Measurements from ENCODE around the gene FAM76B.
"Not testable (repeated sequence)": the region's sequence is repeated elsewhere in the genome, so short reads cannot be mapped to it uniquely, and the experiment has no call there.

Gene FAM76B

DNA sequence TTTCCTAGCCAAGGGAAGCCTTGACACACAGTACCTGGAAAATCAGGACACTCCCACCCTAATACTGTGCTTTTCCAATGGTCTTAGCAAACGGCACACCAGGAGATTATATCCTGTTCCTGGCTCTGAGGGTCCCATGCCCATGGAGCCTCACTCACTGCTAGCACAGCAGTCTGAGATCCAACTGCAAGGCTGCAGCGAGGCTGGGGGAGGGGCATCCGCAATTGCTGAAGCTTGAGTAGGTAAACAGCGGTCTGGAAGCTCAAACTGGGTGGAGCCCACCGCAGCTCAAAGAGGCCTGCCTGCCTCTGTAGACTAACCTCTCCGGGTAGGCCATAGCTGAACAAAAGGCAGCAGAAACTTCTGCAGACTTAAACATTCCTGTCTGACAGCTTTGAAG lies 16.9 kb upstream of the FAM76B start:
- H3K4me1 ChIP-seq (ENCODE audit: insufficient read depth, low read length); H3K4me3 ChIP-seq (ENCODE audit: low read depth in 1 of 2, low read length in 2 of 2); H3K27me3 ChIP-seq (ENCODE audit: control insufficient read depth in 1 of 2, insufficient read depth in 2 of 2, low read length in 2 of 2); H3K9ac ChIP-seq (ENCODE audit: low read length); H3K27ac ChIP-seq (ENCODE audit: low read depth, low read length); H3K9me3 ChIP-seq (ENCODE audit: low read length): not testable (repeated sequence)
- H3K36me3 ChIP-seq (ENCODE audit: insufficient read depth, low read length), result peaks cover 13% of the 10 kb centered on the region

DNA sequence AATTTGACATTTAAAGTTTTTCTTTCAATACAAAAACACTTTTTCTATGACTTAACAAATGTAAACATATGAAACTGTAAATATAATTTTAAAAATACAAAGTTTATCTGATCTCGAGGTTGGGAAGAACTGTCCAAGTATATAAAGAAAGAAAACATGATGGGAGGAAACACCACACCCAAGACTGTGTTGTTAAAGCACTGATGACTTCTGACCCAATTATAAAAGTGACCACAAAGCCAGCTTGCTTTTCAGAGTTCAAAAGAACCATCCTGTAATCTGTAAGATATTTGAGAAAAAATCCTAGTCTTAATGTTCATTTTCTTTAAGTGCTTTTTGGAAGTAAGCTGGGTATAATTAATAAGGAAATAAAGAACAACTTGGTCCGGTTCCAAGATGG lies 16.3 kb upstream of the FAM76B start:
- H3K36me3 ChIP-seq (ENCODE audit: insufficient read depth, low read length), result peaks cover 13% of the 10 kb centered on the region
- no peaks in the 10 kb centered on the region for H3K4me1 ChIP-seq (ENCODE audit: insufficient read depth, low read length)
- H3K4me3 ChIP-seq (ENCODE audit: low read depth in 1 of 2, low read length in 2 of 2), result no peak overlapping the region
- no peaks in the 10 kb centered on the region for H3K9me3 ChIP-seq (ENCODE audit: low read length)
- no peak overlapping the region for H3K27ac ChIP-seq (ENCODE audit: low read depth, low read length)
- H3K9ac ChIP-seq (ENCODE audit: low read length), result no peak overlapping the region
- H3K27me3 ChIP-seq (ENCODE audit: control insufficient read depth in 1 of 2, insufficient read depth in 2 of 2, low read length in 2 of 2), result no peaks in the 10 kb centered on the region

DNA sequence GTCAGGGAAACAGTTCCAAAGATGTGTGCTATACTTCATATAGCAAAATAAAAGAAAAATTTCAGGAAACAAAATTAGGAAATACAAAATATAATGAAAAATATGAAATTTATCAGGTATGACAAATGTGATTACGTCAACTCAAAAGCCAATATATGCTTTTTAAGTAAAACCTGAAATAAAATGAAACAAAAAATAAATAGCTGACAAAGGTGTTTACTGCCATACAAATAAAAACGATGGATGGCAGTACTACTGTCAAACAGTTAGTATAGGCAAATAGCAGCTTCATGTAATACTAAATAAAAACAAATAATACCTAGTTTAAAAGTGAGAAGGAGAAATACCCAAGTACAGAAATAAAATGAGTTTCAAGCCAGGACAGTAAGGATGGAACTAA lies 14.4 kb upstream of the FAM76B start:
- H3K27ac ChIP-seq (ENCODE audit: low read depth, low read length), result no peak overlapping the region
- H3K4me1 ChIP-seq (ENCODE audit: insufficient read depth, low read length), result no peaks in the 10 kb centered on the region
- H3K4me3 ChIP-seq (ENCODE audit: low read depth in 1 of 2, low read length in 2 of 2), result no peak overlapping the region
- no peaks in the 10 kb centered on the region for H3K27me3 ChIP-seq (ENCODE audit: control insufficient read depth in 1 of 2, insufficient read depth in 2 of 2, low read length in 2 of 2)
- H3K9ac ChIP-seq (ENCODE audit: low read length), result no peak overlapping the region
- no peaks in the 10 kb centered on the region for H3K9me3 ChIP-seq (ENCODE audit: low read length)
- H3K36me3 ChIP-seq (ENCODE audit: insufficient read depth, low read length), result peaks cover 28% of the 10 kb centered on the region

DNA sequence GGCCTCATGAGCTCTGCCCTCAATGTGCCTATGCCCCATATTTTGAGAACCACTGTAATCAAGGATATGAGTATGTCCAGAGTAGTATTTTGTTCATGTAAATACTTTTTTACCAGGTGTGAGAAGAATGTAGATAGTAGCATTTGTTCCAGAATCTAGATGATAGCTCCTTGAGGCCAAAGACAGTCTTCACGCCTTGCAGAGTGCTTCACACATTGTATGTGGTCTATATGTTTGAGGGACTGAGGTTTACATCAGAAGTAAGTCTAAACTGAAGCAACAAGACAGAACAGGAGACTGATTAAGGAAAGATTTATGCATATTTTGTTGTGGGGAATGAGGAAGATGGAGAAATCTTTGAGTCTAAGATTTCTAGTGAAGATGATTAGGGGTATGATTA lies 13.2 kb upstream of the FAM76B start:
- H3K4me1 ChIP-seq (ENCODE audit: insufficient read depth, low read length), result no peaks in the 10 kb centered on the region
- H3K4me3 ChIP-seq (ENCODE audit: low read depth in 1 of 2, low read length in 2 of 2), result no peak overlapping the region
- H3K27me3 ChIP-seq (ENCODE audit: control insufficient read depth in 1 of 2, insufficient read depth in 2 of 2, low read length in 2 of 2), result no peaks in the 10 kb centered on the region
- no peak overlapping the region for H3K9ac ChIP-seq (ENCODE audit: low read length)
- H3K36me3 ChIP-seq (ENCODE audit: insufficient read depth, low read length), result peaks cover 28% of the 10 kb centered on the region
- no peaks in the 10 kb centered on the region for H3K9me3 ChIP-seq (ENCODE audit: low read length)
- H3K27ac ChIP-seq (ENCODE audit: low read depth, low read length), result no peak overlapping the region

DNA sequence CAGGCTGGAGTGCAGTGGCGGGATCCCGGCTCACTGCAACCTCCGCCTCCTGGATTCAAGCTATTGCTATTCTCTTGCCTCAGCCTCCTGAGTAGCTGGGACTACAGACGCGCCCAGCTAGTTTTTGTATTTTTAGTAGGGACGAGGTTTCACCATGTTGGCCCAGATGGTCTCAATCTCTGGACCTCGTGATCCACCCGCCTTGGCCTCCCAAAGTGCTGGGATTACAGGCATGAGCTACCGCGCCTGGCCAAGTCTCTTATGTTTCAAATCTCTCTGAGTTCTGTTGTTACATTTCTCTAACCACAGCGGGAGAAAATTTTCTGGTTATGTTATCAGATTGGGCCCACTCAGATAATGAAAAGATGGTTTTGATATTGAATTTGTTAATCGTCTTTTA lies 10.9 kb upstream of the FAM76B start:
- no peaks in the 10 kb centered on the region for H3K9me3 ChIP-seq (ENCODE audit: low read length)
- peaks cover 23% of the 10 kb centered on the region for H3K36me3 ChIP-seq (ENCODE audit: insufficient read depth, low read length)
- no peak overlapping the region for H3K9ac ChIP-seq (ENCODE audit: low read length)
- no peaks in the 10 kb centered on the region for H3K4me1 ChIP-seq (ENCODE audit: insufficient read depth, low read length)
- no peak overlapping the region for H3K27ac ChIP-seq (ENCODE audit: low read depth, low read length)
- no peaks in the 10 kb centered on the region for H3K27me3 ChIP-seq (ENCODE audit: control insufficient read depth in 1 of 2, insufficient read depth in 2 of 2, low read length in 2 of 2)
- no peak overlapping the region for H3K4me3 ChIP-seq (ENCODE audit: low read depth in 1 of 2, low read length in 2 of 2)

DNA sequence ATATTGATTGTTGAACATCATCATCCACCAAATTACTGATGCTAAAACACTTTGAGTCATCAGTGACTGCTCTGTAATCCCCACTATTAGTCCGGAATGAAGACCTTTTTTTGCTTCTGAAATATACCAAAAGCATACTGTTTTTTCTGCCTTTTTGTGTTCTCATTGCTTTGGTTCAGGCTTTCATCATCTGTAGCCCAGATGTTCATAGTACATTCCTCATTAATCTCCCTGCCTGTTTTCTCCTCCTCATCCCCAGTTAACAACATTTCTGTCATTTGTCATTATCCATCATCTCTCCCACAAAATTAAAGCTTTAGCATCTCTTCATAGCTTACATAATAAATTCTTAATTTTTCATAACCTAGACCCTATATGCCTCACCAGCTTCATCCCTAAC lies 10.0 kb upstream of the FAM76B start:
- Histone ChIP-seq H3K27ac (ENCODE audit: low read depth, low read length) (no peak overlapping the region), H3K4me1 (ENCODE audit: insufficient read depth, low read length) (no peaks in the 10 kb centered on the region), H3K27me3 (ENCODE audit: control insufficient read depth in 1 of 2, insufficient read depth in 2 of 2, low read length in 2 of 2) (no peaks in the 10 kb centered on the region), H3K36me3 (ENCODE audit: insufficient read depth, low read length) (peaks cover 23% of the 10 kb centered on the region), H3K9me3 (ENCODE audit: low read length) (no peaks in the 10 kb centered on the region), H3K4me3 (ENCODE audit: low read depth in 1 of 2, low read length in 2 of 2) (no peak overlapping the region), H3K9ac (ENCODE audit: low read length) (no peak overlapping the region)

DNA sequence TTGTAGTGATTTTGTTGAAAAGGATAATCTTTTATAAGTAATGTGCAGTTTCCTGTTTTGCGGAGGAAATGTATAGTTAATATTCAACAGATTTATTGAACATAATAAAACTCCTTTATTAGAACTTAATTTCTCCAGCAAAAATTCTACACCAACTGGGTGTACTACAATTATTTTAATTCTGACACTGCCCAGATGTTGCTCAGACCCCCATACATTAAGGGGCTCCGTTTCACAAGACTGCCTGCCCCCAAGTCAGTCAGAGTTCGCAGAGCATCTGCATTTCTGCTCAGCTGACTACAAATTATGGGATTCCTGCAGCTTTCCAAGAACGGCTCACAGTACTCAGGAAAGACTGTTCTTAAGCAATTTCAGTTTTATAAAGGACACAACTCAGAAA lies 6.9 kb upstream of the FAM76B start:
- Histone ChIP-seq H3K27ac (ENCODE audit: low read depth, low read length) (no peak overlapping the region), H3K4me1 (ENCODE audit: insufficient read depth, low read length) (peaks cover 6% of the 10 kb centered on the region), H3K27me3 (ENCODE audit: control insufficient read depth in 1 of 2, insufficient read depth in 2 of 2, low read length in 2 of 2) (no peaks in the 10 kb centered on the region), H3K9me3 (ENCODE audit: low read length) (no peaks in the 10 kb centered on the region), H3K9ac (ENCODE audit: low read length) (no peak overlapping the region), H3K4me3 (ENCODE audit: low read depth in 1 of 2, low read length in 2 of 2) (no peak overlapping the region), H3K36me3 (ENCODE audit: insufficient read depth, low read length) (peaks cover 15% of the 10 kb centered on the region)

DNA sequence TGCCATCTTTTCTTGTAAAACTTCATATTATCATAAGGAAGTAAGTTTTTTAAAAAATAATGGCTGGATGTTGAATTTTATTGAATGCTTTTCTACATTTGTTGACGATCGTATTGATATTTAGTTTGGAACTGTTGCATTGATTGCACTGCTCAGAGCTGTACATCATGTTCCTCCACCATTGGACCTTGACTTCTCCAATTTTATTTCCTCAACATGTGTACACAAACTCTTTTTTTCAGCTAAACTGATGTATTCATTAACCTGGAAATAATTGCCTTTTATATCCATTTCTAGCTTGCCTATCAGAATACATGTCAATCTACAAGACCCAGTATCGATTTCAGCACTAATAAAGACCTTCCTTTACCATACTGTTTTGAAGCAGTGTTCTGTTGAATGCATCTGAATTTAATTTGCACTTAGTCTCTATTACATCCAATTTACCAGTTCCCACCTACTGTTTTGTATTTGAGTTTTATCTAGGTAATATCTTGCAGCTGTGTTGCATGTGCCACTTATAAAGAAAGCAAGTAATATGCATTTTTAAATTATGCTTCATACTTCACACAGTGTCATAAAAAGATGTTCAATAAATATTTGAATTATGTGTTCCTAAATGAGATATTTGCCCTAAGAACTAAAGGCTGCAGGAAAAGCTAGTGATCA lies 6.2 kb upstream of the FAM76B start:
- Histone ChIP-seq H3K4me1 (ENCODE audit: insufficient read depth, low read length) (peaks cover 11% of the 10 kb centered on the region), H3K27ac (ENCODE audit: low read depth, low read length) (no peak overlapping the region), H3K36me3 (ENCODE audit: insufficient read depth, low read length) (peaks cover 15% of the 10 kb centered on the region), H3K4me3 (ENCODE audit: low read depth in 1 of 2, low read length in 2 of 2) (no peak overlapping the region), H3K9ac (ENCODE audit: low read length) (no peak overlapping the region), H3K9me3 (ENCODE audit: low read length) (no peaks in the 10 kb centered on the region), H3K27me3 (ENCODE audit: control insufficient read depth in 1 of 2, insufficient read depth in 2 of 2, low read length in 2 of 2) (no peaks in the 10 kb centered on the region)

DNA sequence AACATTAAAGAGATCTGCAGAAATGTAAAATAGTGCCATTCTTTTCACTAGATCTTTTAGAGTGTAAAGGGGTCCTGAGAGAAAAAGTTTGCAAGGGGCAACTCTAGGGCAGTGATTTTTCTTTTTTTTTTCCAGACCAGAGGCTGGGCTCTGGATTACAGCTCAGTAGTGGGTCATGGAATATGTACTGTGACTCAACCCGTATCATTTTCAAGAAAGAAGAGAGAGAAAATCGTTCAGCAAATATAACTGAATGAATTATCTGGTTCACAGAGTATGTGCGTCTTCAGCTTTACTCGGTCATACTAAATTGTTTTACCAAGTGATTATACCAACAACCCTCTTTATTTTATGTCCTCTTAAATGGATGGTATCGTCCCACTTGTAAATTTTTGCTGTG lies 4.5 kb upstream of the FAM76B start:
- H3K4me3 ChIP-seq (ENCODE audit: low read depth in 1 of 2, low read length in 2 of 2), result no peak overlapping the region
- H3K9me3 ChIP-seq (ENCODE audit: low read length), result no peaks in the 10 kb centered on the region
- H3K4me1 ChIP-seq (ENCODE audit: insufficient read depth, low read length), result peaks cover 11% of the 10 kb centered on the region
- H3K27ac ChIP-seq (ENCODE audit: low read depth, low read length), result no peak overlapping the region
- H3K36me3 ChIP-seq (ENCODE audit: insufficient read depth, low read length), result no peaks in the 10 kb centered on the region
- H3K9ac ChIP-seq (ENCODE audit: low read length), result no peak overlapping the region
- H3K27me3 ChIP-seq (ENCODE audit: control insufficient read depth in 1 of 2, insufficient read depth in 2 of 2, low read length in 2 of 2), result no peaks in the 10 kb centered on the region

DNA sequence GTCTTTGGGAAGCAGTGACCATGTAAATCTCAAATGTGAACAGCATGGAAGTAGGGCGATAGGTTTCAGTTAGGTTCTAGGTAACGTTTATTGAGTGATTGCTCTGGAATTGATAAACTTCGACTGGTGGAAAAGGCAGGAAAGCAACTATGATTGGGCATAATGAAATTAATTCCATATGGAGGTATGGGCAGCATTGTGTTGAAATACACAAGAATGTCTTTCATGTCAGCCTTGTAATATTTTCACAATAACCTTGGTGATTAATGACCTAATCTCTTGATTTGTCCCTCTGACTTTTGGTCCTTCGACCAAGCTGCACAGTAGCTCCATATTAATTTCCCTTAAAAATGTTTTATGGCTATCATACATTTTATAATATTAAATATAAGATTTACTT lies 3.5 kb upstream of the FAM76B start:
- H3K27ac ChIP-seq (ENCODE audit: low read depth, low read length), result no peak overlapping the region
- peaks cover 18% of the 10 kb centered on the region for H3K4me1 ChIP-seq (ENCODE audit: insufficient read depth, low read length)
- H3K36me3 ChIP-seq (ENCODE audit: insufficient read depth, low read length), result no peaks in the 10 kb centered on the region
- H3K9ac ChIP-seq (ENCODE audit: low read length), result no peak overlapping the region
- H3K4me3 ChIP-seq (ENCODE audit: low read depth in 1 of 2, low read length in 2 of 2), result no peak overlapping the region
- no peaks in the 10 kb centered on the region for H3K27me3 ChIP-seq (ENCODE audit: control insufficient read depth in 1 of 2, insufficient read depth in 2 of 2, low read length in 2 of 2)
- H3K9me3 ChIP-seq (ENCODE audit: low read length), result no peaks in the 10 kb centered on the region

DNA sequence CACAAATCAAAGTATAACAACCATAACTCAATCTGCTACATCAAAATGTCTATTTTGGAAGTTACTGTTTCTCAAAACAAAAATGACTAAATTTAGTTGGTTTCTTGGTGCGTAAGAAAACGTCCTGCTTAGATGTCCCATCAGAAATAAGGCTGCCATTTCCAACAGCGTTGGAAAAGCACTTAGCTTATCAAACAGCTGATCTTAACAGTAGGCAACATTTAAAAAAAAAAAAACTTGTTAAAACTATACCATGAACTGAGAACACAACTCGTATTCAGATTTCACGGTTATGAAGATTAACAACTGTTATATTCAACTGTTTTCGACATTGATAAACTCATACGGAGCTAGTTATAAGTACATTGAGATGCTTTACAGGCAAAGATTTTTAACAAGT lies 3.1 kb upstream of the FAM76B start:
- H3K36me3 ChIP-seq (ENCODE audit: insufficient read depth, low read length), result no peaks in the 10 kb centered on the region
- no peaks in the 10 kb centered on the region for H3K27me3 ChIP-seq (ENCODE audit: control insufficient read depth in 1 of 2, insufficient read depth in 2 of 2, low read length in 2 of 2)
- no peak overlapping the region for H3K9ac ChIP-seq (ENCODE audit: low read length)
- H3K4me3 ChIP-seq (ENCODE audit: low read depth in 1 of 2, low read length in 2 of 2), result no peak overlapping the region
- H3K4me1 ChIP-seq (ENCODE audit: insufficient read depth, low read length), result peaks cover 21% of the 10 kb centered on the region
- no peaks in the 10 kb centered on the region for H3K9me3 ChIP-seq (ENCODE audit: low read length)
- no peak overlapping the region for H3K27ac ChIP-seq (ENCODE audit: low read depth, low read length)

DNA sequence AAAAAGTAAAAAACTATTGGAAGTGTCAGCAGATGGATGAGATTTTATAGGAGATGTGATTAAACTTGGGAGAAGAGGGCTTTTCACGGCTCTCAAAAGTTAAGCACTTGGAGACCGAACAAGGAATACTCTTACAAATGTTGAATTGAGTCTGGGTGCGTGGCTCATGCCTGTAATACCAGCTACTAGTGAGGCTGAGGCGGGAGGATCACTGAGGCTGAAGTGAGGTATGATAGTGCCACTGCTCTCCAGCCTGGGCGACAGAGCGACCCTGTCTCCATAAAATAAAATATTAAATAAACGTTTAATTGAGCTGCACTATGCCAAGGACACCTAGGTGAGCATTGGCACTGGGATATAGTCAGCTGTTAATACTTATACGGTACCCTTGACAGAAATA lies 2.6 kb upstream of the FAM76B start:
- H3K9me3 ChIP-seq (ENCODE audit: low read length), result no peaks in the 10 kb centered on the region
- no peak overlapping the region for H3K9ac ChIP-seq (ENCODE audit: low read length)
- peaks cover 21% of the 10 kb centered on the region for H3K4me1 ChIP-seq (ENCODE audit: insufficient read depth, low read length)
- no peaks in the 10 kb centered on the region for H3K36me3 ChIP-seq (ENCODE audit: insufficient read depth, low read length)
- no peaks in the 10 kb centered on the region for H3K27me3 ChIP-seq (ENCODE audit: control insufficient read depth in 1 of 2, insufficient read depth in 2 of 2, low read length in 2 of 2)
- H3K4me3 ChIP-seq (ENCODE audit: low read depth in 1 of 2, low read length in 2 of 2), result no peak overlapping the region
- no peak overlapping the region for H3K27ac ChIP-seq (ENCODE audit: low read depth, low read length)
